GM18498 (cell line): ENCODE results near the gene SMURF1.

Source experiments
- ATAC-seq: cut with Tn5 transposase; IDR thresholded peaks from one replicate; pipeline ENCODE4 v1.9.1; 2021; ENCODE audit warnings: mild to moderate bottlenecking, moderate library complexity; ENCODE audit not compliant: unreplicated experiment

Gene SMURF1

GRCh38 chr7:98993024-98993897, 150.6 kb downstream of the SMURF1 start:
- ATAC-seq: no peak

- no peak for ATAC-seq
Observed at GRCh38 chr7:98992076-98992475, 151.8 kb downstream of the SMURF1 start.

- ATAC-seq: no peak
Observed at GRCh38 chr7:98991141-98991540, 152.8 kb downstream of the SMURF1 start.

- ATAC-seq: no peak
Observed at GRCh38 chr7:98990356-98990755, 153.6 kb downstream of the SMURF1 start.

- no peak for ATAC-seq
Observed at GRCh38 chr7:98988641-98989040, 155.3 kb downstream of the SMURF1 start.

- ATAC-seq: no peak
Observed at GRCh38 chr7:98985945-98986344, 158.0 kb downstream of the SMURF1 start.

- ATAC-seq: no peak
Observed at GRCh38 chr7:98985406-98985805, 158.5 kb downstream of the SMURF1 start.

- no peak for ATAC-seq
Observed at GRCh38 chr7:98984126-98984525, 159.8 kb downstream of the SMURF1 start.

- ATAC-seq: no peak
Observed at GRCh38 chr7:98982686-98983085, 161.2 kb downstream of the SMURF1 start.

GRCh38 chr7:98981701-98982100, 162.2 kb downstream of the SMURF1 start:
- no peak for ATAC-seq

GRCh38 chr7:98978672-98979071, 165.2 kb downstream of the SMURF1 start:
- no peak for ATAC-seq
